Nucleus accumbens (tissue), 56 donors: ENCODE results near the gene SPN.
"Not testable (repeated sequence)": the region's sequence is repeated elsewhere in the genome, so short reads cannot be mapped to it uniquely, and the experiment has no call there.

Experiments
- DNase-seq, 56 donors: peaks; one replicate each; lab custom pipeline; 2025; lab: John Stamatoyannopoulos, UW

SPN gene

DNA sequence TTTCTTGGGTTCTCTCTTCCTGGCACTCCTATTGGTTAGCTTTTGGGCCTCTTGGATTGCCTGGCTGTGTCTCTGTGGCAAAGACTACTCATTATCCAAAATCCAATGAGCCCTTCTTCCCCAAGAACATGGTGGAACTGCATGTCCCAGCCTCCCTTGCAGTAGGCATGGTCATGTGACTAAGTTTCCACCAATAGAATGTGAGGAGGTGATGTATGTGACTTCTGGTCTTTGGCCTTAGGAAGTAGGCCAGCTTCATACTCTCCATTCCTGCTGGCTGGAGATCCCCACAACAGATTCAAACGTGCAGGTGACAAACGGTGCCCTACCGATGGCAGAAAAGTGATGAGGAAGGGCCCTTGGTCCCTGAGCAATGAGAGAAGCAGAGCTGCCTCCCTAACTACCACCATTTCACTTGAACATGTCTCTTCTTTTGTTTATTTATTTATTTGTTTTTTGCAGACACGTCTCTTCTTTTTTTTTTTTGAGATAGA, 17.3 kb upstream of the SPN start:
- DNase-seq, result no peak

GRCh38 chr16:29646947-29647346, 16.1 kb upstream of the SPN start:
- no peak for DNase-seq

DNA sequence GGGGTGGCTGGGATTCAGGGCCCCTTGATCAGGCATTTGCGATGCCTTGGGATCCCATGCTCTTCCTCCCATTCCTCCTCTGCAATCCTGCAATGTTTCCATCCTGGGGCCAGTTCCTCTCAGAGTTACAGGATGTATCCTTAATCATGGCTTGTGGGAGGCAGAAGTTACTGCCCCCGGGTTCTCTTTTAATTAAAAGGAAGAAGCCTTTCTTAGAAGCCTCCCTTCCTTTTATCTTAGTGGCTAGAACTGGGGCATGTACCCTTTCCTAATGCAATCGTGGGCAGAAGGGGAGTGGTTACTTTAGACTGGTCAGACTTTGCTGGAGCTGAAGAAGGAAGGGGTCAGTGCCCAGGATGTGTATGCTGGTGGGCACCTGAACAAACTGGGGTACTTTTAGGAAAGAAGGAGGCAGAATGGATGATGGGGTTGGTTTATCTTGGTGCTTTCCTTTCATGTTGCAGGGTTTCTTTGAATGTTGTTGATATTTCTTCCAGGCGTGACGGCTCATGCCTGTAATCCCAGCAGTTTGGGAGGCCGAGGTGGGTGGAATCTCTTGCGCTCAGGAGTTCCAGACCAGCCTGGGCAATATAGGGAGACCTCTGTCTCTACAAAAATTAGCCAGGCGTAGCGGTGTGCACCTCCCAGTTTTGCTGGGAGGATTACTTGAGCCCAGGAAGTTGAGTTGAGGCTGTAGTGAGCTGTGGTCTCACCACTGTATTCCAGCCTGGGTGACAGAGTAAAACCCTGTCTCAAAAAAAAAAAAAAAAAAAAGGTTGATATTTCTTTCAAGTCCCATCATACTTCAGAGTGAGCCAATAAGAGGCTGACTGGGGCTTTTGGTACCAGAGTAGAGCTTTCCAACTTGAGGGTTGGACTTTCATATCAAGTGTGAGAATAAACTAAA, 13.2 kb upstream of the SPN start:
- DNase-seq, result no peak

DNA sequence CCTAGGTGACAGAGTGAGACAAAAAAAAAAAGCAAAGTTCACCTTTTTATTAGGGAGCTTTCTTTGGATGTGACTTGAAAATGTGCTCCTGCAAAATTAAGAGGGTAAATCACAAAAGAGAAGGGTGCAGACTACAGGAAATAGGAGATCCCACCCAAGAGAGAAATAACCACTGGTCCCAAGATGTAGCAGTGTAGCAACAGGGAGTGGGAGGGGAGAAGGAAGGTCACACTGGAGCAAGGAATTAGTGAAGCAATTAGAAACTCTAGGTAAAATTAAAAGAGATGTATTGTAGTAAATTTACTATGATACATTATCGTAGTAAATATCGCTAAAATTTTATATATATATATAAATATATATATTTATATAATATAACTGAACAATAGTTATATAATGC, 12.3 kb upstream of the SPN start:
- DNase-seq, result no peak

GRCh38 chr16:29651774-29652349, 11.2 kb upstream of the SPN start:
- DNase-seq, result no peak

GRCh38 chr16:29653471-29653870, 9.6 kb upstream of the SPN start:
- DNase-seq, result no peak

DNA sequence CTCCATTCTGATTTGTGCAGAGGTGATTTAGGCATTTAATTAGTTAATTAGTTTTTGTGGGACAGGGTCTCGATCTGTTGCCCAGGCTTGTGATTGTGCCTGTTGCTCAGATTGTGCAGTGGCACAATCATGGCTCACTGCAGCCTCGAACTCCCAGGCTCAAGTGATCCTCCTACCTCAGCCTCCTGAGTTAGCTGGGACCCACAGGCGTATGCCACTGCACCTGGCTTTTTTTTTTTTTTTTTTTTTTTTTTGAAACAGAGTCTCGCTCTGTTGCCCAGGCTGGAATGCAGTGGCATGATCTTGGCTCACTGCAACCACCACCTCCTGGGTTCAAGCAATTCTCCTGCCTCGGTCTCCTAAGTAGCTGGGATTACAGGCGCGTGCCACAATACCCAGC, 9.2 kb upstream of the SPN start:
- DNase-seq, result not testable (repeated sequence)

DNA sequence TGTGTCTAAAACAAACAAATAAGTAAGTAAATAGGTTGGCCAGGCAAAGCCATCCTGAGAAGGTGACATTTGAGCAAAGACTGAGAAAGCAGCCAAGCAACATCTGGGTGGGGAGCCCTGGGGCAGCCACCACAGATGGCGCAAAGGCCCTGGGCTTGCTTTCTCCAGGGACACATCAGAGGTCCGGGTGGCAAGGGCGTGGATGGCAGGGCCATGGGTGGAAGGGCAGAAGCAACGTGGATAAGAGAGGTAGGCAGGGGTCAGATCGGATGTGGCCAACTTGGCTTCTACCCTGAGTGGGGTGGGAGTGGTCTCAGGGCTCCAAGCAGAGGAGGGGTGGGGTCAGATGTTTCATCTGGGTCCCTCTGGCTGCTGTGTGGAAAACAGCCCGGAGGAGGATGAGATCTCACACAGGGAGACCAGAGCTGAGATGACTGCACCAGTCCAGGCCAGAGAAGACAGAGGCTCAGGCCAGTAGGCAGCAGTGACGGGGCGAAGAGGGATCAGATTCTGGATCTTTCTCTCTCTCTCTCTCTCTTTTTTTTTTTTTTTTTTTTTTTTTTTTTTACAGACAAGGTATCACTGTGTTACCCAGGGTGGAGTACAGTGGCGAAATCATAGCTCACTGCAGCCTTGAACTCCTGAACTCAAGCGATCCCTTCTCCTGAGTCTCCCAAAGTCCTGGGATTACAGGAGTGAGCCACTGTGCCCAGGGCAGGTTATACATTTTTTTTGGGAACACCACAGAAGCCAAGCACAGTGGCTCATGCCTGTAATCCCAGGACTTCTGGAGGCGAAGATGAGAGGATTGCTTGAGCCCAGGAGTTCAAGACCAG, 6.1 kb upstream of the SPN start:
- DNase-seq, result no peak

DNA sequence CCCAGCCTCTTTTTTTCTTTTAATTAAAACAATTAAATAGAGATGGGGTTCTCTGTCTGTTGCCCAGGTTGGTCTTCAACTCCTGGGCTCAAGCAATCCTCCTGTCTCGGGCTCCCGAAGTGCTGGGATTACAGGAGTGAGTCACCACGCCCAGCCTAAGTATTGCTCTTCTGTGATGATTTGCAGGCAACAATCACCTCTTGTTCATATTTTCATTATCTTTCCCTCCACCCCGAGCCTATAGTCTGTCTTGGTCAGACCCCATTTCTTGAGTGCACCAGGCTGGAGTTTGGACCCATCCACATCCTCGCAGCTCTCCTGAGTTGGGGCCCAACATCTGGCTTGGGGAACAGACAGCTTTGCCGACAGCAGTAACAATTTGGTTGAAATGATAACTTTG, 4.3 kb upstream of the SPN start:
- DNase-seq, result no peak

GRCh38 chr16:29662000-29662728, 883 bp upstream of the SPN start:
- DNase-seq, result no peak

GRCh38 chr16:29662729-29663015, 375 bp upstream of the SPN start:
- DNase-seq, result no peak

DNA sequence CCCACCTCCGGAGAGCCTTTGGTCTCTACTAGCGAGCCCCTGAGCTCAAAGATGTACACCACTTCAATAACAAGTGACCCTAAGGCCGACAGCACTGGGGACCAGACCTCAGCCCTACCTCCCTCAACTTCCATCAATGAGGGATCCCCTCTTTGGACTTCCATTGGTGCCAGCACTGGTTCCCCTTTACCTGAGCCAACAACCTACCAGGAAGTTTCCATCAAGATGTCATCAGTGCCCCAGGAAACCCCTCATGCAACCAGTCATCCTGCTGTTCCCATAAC, 702 bp downstream of the SPN start:
- DNase-seq, result no peak

DNA sequence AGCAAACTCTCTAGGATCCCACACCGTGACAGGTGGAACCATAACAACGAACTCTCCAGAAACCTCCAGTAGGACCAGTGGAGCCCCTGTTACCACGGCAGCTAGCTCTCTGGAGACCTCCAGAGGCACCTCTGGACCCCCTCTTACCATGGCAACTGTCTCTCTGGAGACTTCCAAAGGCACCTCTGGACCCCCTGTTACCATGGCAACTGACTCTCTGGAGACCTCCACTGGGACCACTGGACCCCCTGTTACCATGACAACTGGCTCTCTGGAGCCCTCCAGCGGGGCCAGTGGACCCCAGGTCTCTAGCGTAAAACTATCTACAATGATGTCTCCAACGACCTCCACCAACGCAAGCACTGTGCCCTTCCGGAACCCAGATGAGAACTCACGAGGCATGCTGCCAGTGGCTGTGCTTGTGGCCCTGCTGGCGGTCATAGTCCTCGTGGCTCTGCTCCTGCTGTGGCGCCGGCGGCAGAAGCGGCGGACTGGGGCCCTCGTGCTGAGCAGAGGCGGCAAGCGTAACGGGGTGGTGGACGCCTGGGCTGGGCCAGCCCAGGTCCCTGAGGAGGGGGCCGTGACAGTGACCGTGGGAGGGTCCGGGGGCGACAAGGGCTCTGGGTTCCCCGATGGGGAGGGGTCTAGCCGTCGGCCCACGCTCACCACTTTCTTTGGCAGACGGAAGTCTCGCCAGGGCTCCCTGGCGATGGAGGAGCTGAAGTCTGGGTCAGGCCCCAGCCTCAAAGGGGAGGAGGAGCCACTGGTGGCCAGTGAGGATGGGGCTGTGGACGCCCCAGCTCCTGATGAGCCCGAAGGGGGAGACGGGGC, 1.3 kb downstream of the SPN start:
- DNase-seq, result no peak

DNA sequence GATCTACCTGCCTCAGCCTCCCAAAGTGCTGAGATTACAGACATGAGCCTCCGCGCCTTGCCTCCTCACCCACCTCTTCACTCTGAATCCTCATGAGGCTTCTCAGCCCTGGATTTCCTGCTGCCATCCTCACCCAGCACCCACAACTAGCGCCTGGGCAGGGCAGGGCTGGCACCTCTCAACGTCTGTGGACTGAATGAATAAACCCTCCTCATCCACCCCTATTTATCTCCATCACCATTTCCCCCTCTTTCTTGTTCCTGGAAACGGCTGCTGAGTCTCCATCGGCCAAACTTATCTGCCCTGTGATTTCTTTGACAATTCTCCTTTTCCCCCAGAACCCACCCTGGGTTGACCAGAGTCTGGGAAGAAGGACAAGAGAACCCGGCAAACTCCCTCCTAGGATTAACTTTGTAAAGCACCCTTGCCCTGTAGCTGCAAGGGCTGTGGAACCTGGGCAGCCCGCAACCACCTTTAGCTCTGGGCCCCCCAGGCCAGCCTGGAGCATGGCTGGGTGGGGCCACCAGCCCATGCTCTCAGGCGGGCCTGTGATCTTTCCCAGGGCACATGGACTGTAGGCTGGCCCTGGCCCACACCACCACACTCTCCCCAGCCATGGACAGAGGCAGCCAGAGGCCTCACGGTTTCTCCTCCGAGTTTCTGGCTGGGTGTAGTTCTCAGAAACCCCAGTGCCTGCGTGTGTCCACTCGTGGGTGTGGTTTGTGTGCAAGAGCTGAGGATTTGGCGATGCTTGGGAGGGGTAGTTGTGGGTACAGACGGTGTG, 2.4 kb downstream of the SPN start:
- no peak for DNase-seq

DNA sequence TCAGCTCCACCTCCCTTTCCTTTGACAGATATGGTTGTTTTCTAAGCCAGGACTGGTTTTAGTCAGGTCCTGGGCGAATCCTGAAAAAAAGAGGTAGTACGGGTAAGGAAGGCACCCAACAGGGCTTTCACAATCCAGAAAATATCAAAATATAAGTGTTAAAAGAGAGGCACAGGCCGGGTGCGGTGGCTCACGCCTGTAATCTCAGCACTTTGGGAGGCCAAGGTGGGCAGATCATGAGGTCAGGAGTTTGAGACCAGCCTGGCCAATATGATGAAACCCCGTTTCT, 4.2 kb downstream of the SPN start:
- not testable (repeated sequence) for DNase-seq

- DNase-seq, result no peak
Measured at GRCh38 chr16:29667755-29668154, 4.7 kb downstream of the SPN start.

- no peak for DNase-seq
Measured at GRCh38 chr16:29668267-29668666, 5.2 kb downstream of the SPN start.

DNA sequence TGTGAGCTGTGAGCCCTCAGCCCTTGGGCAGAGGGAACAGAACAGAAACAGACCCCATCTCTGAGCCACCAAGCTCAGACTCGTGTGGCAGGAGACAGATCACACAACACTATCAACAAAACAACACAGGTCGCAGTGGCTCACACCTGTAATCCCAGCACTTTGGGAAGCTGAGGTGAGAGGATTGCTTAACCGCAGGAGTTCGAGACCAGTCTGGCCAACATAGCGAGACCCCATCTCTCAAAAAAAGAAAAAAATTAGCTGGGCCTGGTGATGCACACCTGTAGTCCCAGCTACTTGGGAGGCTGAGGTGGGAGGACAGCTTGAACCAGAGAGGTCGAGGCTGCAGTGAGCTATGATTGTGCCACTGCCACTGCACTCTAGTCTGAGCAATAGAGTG, 10.5 kb downstream of the SPN start:
- DNase-seq, result no peak

DNA sequence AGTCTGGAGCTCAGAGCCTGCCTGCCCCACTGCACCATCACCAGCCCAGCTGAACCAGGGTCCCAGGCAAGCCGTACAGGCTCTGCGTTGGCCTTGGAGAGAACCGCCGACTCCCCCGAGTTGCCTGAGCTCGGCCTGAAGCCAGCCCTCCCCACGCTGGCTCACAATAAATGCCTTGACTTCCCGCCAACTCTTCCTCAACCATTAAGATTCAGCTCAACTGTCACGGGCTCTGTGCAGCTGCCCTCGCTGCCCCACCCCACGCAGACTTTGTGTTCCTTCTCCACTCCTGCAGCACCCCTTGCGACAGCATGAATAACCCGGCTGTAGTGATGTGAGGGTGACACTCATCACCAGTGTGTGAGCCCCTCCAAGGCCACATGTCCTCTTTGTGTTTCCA, 11.1 kb downstream of the SPN start:
- peak in 55 of 56 donors; percentile 11 to 93 (median 71) for DNase-seq
